ENCODE measurements around the gene METTL8.

- TF ChIP-seq POLR2A (IDR thresholded peaks at IDR 0.05; ENCODE audit: low read length) (no peak), GATA1 (IDR thresholded peaks at IDR 0.05; ENCODE audit: low read depth, low read length) (no peak)
Observed at GRCh38 chr2:171432206-171432968, 1.4 kb downstream of the METTL8 start.

Measured in erythroblast (primary cell).